ENCODE data around the gene KIF16B. TPM values are rescaled to one million over a fixed set of nuclear protein-coding genes. Genes with fewer than 3 reads are reported as not detected.

KIF16B gene
- total and polyA plus RNA-seq, 4 experiments from 2014 or later: 3.2 to 12.0 (median 10.0) TPM

DNA sequence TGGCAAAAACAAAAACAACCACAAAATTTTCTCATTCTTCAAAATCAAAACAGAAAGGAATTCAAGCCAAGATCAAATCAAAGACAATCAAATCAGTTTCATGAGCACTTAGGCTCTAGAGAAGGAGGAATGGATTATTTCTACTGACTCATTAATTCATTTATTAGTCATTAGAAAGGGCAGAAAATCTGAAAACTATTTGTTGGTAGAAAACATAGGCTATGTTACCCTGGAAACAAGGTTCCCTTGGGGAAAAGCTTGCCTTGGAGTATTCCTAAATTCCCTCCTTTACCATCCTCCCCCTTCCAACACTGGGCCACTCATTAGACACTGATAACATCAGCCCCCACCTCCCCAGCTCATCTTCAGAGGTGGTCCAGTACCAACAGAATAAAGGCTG, 17.5 kb downstream of the KIF16B start:
- no peaks in the 10 kb centered on the region for H3K4me1 ChIP-seq (ENCODE audit: insufficient read depth, low read length)
- Mint-ChIP-seq H3K27ac (no peak overlapping the region), H3K4me3 (no peak overlapping the region), H3K4me1 (peaks cover 13 to 30% (median 20%) of the 10 kb centered on the region in 4 donors), H3K9me3 (peaks cover 0 to 4% (median 2%) of the 10 kb centered on the region in 8 donors), H3K36me3 (peaks cover 11 to 16% of the 10 kb centered on the region in 2 donors), H3K27me3 (no peaks in the 10 kb centered on the region)
- no peak overlapping the region for H3K4me3 ChIP-seq (ENCODE audit: low read length in 2 of 2)
- no peaks in the 10 kb centered on the region for H3K27me3 ChIP-seq (ENCODE audit: insufficient read depth, low read length)
- H3K27ac ChIP-seq (ENCODE audit: low read depth, low read length): no peak overlapping the region
- H3K36me3 ChIP-seq (ENCODE audit: insufficient read depth, low read length): no peaks in the 10 kb centered on the region
- intact Hi-C loops (cut with micrococcal nuclease): no loop called here
- ChIA-PET CTCF (ENCODE audit: partially characterized antibody) (no interaction called here), POLR2A (ENCODE audit: partially characterized antibody) (interaction anchor here (0.6 kb wide), 1 partner anchor 180 kb away, joined by 4 read pairs; no protein-coding TSS in a partner anchor)
- DNase-seq: no peak
- H3K9me3 ChIP-seq (ENCODE audit: control insufficient read depth in 1 of 2, low read length in 2 of 2): no peaks in the 10 kb centered on the region

DNA sequence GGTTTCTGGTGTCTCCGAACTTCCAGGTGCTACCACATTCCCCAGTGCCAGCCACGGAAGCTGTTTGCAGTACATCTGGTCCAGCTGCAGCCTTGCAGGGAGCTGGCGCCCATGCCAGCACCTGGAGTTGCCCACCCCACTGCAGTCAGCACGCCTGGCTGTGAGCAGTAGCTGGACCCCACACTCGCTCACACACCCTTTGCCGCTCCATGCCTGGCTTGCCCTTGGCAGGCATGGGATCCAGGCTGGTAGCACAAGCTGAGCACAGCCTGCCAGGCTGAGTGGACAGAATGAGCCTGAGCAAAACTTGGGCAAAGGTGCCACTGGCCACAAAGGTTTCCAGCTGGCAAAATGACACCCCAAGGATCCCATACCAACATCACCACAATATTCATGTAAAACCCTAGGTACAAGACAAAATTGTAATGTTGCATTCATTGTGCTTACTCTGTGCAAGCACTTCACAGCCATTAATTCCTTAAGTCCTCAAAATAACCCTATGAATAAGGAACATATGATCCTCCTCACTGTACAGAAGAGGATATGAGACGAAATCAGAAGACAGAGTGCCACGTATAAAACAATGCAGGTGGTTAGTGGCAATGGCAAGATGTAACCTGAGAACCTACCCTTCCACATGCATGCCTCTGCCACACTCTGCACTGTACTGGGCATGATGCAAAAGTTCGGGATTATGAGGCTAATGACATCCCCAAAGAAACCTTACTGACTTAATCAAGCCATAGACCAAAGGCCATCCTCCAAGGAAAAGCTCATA, 18.3 kb downstream of the KIF16B start:
- Histone ChIP-seq H3K36me3 (ENCODE audit: insufficient read depth, low read length) (no peaks in the 10 kb centered on the region), H3K27me3 (ENCODE audit: insufficient read depth, low read length) (no peaks in the 10 kb centered on the region), H3K4me1 (ENCODE audit: insufficient read depth, low read length) (no peaks in the 10 kb centered on the region), H3K4me3 (ENCODE audit: low read length in 2 of 2) (no peak overlapping the region), H3K27ac (ENCODE audit: low read depth, low read length) (no peak overlapping the region), H3K9me3 (ENCODE audit: control insufficient read depth in 1 of 2, low read length in 2 of 2) (no peaks in the 10 kb centered on the region)
- ChIA-PET POLR2A (ENCODE audit: partially characterized antibody) (interaction anchor here (0.6 kb wide), 1 partner anchor 179 kb away, joined by 4 read pairs; no protein-coding TSS in a partner anchor), CTCF (ENCODE audit: partially characterized antibody) (interaction anchor here (1.0 kb wide), 1 partner anchor 24 kb away, joined by 3 read pairs; no protein-coding TSS in a partner anchor)
- peaks cover 13 to 30% (median 19%) of the 10 kb centered on the region in 4 donors for H3K4me1 Mint-ChIP-seq
- intact Hi-C loops (cut with micrococcal nuclease): no loop called here
- H3K27ac Mint-ChIP-seq: no peak overlapping the region
- no peak overlapping the region for H3K4me3 Mint-ChIP-seq
- H3K27me3 Mint-ChIP-seq: no peaks in the 10 kb centered on the region
- H3K36me3 Mint-ChIP-seq: peaks cover 11 to 16% of the 10 kb centered on the region in 2 donors
- H3K9me3 Mint-ChIP-seq: peaks cover 0 to 4% (median 2%) of the 10 kb centered on the region in 8 donors
- DNase-seq: no peak

GRCh38 chr20:16553684-16554083, 19.6 kb downstream of the KIF16B start:
- intact Hi-C loops (cut with micrococcal nuclease): no loop called here

DNA sequence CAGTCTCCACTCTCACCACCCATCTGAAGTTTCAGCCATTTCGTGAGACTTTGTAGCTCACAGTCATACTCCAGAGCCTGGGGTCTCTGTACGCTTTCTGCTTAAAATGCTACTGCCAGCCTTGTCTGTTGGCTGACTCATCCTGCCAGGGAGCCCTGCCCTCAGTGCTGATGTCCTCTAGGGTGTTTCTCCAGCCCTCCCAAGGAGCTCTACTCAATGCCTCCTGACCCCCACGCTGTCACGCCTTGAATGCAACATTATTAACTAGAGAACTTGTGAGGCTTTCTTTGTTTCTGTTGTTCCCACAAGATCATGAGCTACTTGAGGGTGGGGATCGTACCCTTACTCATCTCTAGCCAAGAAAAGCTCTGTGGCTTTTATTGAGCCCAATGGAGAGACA, 20.1 kb downstream of the KIF16B start:
- no peaks in the 10 kb centered on the region for H3K27me3 Mint-ChIP-seq
- Histone ChIP-seq H3K4me3 (ENCODE audit: low read length in 2 of 2) (no peak overlapping the region), H3K27me3 (ENCODE audit: insufficient read depth, low read length) (no peaks in the 10 kb centered on the region), H3K27ac (ENCODE audit: low read depth, low read length) (no peak overlapping the region), H3K36me3 (ENCODE audit: insufficient read depth, low read length) (no peaks in the 10 kb centered on the region), H3K9me3 (ENCODE audit: control insufficient read depth in 1 of 2, low read length in 2 of 2) (no peaks in the 10 kb centered on the region), H3K4me1 (ENCODE audit: insufficient read depth, low read length) (no peaks in the 10 kb centered on the region)
- peaks cover 11 to 16% of the 10 kb centered on the region in 2 donors for H3K36me3 Mint-ChIP-seq
- CTCF ChIA-PET (ENCODE audit: partially characterized antibody): no interaction called here
- intact Hi-C loops (cut with micrococcal nuclease): no loop called here
- peaks cover 10 to 36% (median 20%) of the 10 kb centered on the region in 4 donors for H3K4me1 Mint-ChIP-seq
- DNase-seq: no peak
- POLR2A ChIA-PET (ENCODE audit: partially characterized antibody): no interaction called here
- no peak overlapping the region for H3K4me3 Mint-ChIP-seq
- H3K27ac Mint-ChIP-seq: no peak overlapping the region
- H3K9me3 Mint-ChIP-seq: peaks cover 0 to 4% (median 2%) of the 10 kb centered on the region in 8 donors

More at GRCh38 chr20:16553684-16554083, 19.6 kb downstream of the KIF16B start:
- ChIA-PET POLR2A (ENCODE audit: partially characterized antibody) (no interaction called here), CTCF (ENCODE audit: partially characterized antibody) (no interaction called here)
- peaks cover 0 to 4% (median 2%) of the 10 kb centered on the region in 8 donors for H3K9me3 Mint-ChIP-seq
- peaks cover 10 to 30% (median 19%) of the 10 kb centered on the region in 4 donors for H3K4me1 Mint-ChIP-seq
- H3K36me3 Mint-ChIP-seq: peaks cover 11 to 16% of the 10 kb centered on the region in 2 donors
- H3K4me3 Mint-ChIP-seq: no peak overlapping the region
- no peak overlapping the region for H3K27ac Mint-ChIP-seq
- H3K4me3 ChIP-seq (ENCODE audit: low read length in 2 of 2): no peak overlapping the region
- no peaks in the 10 kb centered on the region for H3K27me3 Mint-ChIP-seq
- no peak for DNase-seq
- no peaks in the 10 kb centered on the region for H3K36me3 ChIP-seq (ENCODE audit: insufficient read depth, low read length)
- H3K9me3 ChIP-seq (ENCODE audit: control insufficient read depth in 1 of 2, low read length in 2 of 2): no peaks in the 10 kb centered on the region
- H3K27me3 ChIP-seq (ENCODE audit: insufficient read depth, low read length): no peaks in the 10 kb centered on the region
- H3K4me1 ChIP-seq (ENCODE audit: insufficient read depth, low read length): no peaks in the 10 kb centered on the region
- H3K27ac ChIP-seq (ENCODE audit: low read depth, low read length): no peak overlapping the region

GRCh38 chr20:16552015-16552414, 21.2 kb downstream of the KIF16B start:
- DNase-seq: no peak
- Histone ChIP-seq H3K4me1 (ENCODE audit: insufficient read depth, low read length) (no peaks in the 10 kb centered on the region), H3K4me3 (ENCODE audit: low read length in 2 of 2) (no peak overlapping the region), H3K9me3 (ENCODE audit: control insufficient read depth in 1 of 2, low read length in 2 of 2) (no peaks in the 10 kb centered on the region), H3K36me3 (ENCODE audit: insufficient read depth, low read length) (no peaks in the 10 kb centered on the region), H3K27ac (ENCODE audit: low read depth, low read length) (no peak overlapping the region), H3K27me3 (ENCODE audit: insufficient read depth, low read length) (no peaks in the 10 kb centered on the region)
- ChIA-PET POLR2A (ENCODE audit: partially characterized antibody) (no interaction called here), CTCF (ENCODE audit: partially characterized antibody) (no interaction called here)
- peaks cover 11 to 16% of the 10 kb centered on the region in 2 donors for H3K36me3 Mint-ChIP-seq
- peaks cover 0 to 4% (median 2%) of the 10 kb centered on the region in 8 donors for H3K9me3 Mint-ChIP-seq
- H3K27ac Mint-ChIP-seq: no peak overlapping the region
- H3K4me1 Mint-ChIP-seq: peaks cover 12 to 44% (median 25%) of the 10 kb centered on the region in 4 donors
- no peak overlapping the region for H3K4me3 Mint-ChIP-seq
- intact Hi-C loops (cut with micrococcal nuclease): no loop called here
- no peaks in the 10 kb centered on the region for H3K27me3 Mint-ChIP-seq

- Histone ChIP-seq H3K36me3 (ENCODE audit: insufficient read depth, low read length) (no peaks in the 10 kb centered on the region), H3K27me3 (ENCODE audit: insufficient read depth, low read length) (no peaks in the 10 kb centered on the region), H3K27ac (ENCODE audit: low read depth, low read length) (no peak overlapping the region), H3K4me3 (ENCODE audit: low read length in 2 of 2) (no peak overlapping the region), H3K9me3 (ENCODE audit: control insufficient read depth in 1 of 2, low read length in 2 of 2) (no peaks in the 10 kb centered on the region), H3K4me1 (ENCODE audit: insufficient read depth, low read length) (no peaks in the 10 kb centered on the region)
- ChIA-PET POLR2A (ENCODE audit: partially characterized antibody) (no interaction called here), CTCF (ENCODE audit: partially characterized antibody) (no interaction called here)
- Mint-ChIP-seq H3K27me3 (no peaks in the 10 kb centered on the region), H3K36me3 (peaks cover 11 to 16% of the 10 kb centered on the region in 2 donors), H3K27ac (no peak overlapping the region), H3K9me3 (peaks cover 0 to 4% (median 2%) of the 10 kb centered on the region in 8 donors), H3K4me1 (peaks cover 10 to 41% (median 23%) of the 10 kb centered on the region in 4 donors), H3K4me3 (no peak overlapping the region)
- intact Hi-C loops (cut with micrococcal nuclease): no loop called here
- no peak for DNase-seq
Measured at GRCh38 chr20:16551607-16552006, 21.6 kb downstream of the KIF16B start.

DNA sequence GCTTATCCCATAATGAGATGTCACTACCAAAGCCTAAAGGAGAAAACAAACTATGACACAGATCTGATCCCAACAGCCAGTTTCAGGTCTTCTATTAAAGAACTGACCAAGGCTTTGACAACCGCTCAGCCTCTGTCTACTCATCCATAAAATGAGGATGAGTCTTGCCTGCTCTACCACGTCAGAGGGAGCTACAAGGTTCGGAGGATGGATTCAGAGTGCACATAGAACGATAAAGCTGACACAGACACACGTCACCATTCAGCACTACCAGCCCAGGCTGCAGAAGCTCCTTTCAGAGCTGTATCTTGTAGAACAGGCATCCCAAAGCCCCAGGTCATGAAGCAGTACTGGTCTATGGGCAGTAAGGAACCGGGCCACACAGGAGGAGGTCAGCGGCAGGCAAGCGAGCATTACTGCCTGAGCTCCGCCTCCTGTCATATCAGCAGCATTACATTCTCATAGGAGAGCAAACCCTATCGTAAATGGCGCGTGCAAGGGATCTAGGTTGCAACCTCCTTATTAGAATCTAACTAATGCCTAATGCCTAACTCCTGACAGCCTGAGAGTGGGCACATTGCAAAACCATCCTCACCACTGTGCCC, 25.1 kb downstream of the KIF16B start:
- Histone ChIP-seq H3K4me1 (ENCODE audit: insufficient read depth, low read length) (no peaks in the 10 kb centered on the region), H3K4me3 (ENCODE audit: low read length in 2 of 2) (no peak overlapping the region), H3K27me3 (ENCODE audit: insufficient read depth, low read length) (no peaks in the 10 kb centered on the region), H3K36me3 (ENCODE audit: insufficient read depth, low read length) (no peaks in the 10 kb centered on the region), H3K27ac (ENCODE audit: low read depth, low read length) (no peak overlapping the region), H3K9me3 (ENCODE audit: control insufficient read depth in 1 of 2, low read length in 2 of 2) (no peaks in the 10 kb centered on the region)
- peaks cover 9 to 14% of the 10 kb centered on the region in 2 donors for H3K36me3 Mint-ChIP-seq
- intact Hi-C loops (cut with micrococcal nuclease): no loop called here
- peaks cover 9 to 31% (median 18%) of the 10 kb centered on the region in 4 donors for H3K4me1 Mint-ChIP-seq
- H3K27me3 Mint-ChIP-seq: no peaks in the 10 kb centered on the region
- peaks cover 0 to 4% (median 2%) of the 10 kb centered on the region in 8 donors for H3K9me3 Mint-ChIP-seq
- H3K4me3 Mint-ChIP-seq: no peak overlapping the region
- no peak for DNase-seq
- CTCF ChIA-PET (ENCODE audit: partially characterized antibody): no interaction called here
- H3K27ac Mint-ChIP-seq: no peak overlapping the region
- POLR2A ChIA-PET (ENCODE audit: partially characterized antibody): no interaction called here
